Osteoblast (primary cell): ENCODE measurements around the gene MID2. TPM values are rescaled to one million over a fixed set of nuclear protein-coding genes. Genes with fewer than 3 reads are reported as not detected.

Experiments used
- DNase-seq: peaks from one replicate; pipeline ENCODE4 v3.0.0; 2011; ENCODE audit warnings: low spot score, mixed read lengths; ENCODE audit not compliant: insufficient read length; ENCODE audit errors: missing footprints
- H2AFZ ChIP-seq: 2 replicates; pipeline ENCODE4 v1.6.0; 2011; ENCODE audit warnings: mild to moderate bottlenecking, low read length
- H3K27ac ChIP-seq: 2 replicates; pipeline ENCODE4 v1.5.1; 2011; ENCODE audit warnings: mild to moderate bottlenecking, low read depth, low read length, moderate library complexity
- H3K27me3 ChIP-seq: 2 replicates; pipeline ENCODE4 v1.6.0; 2012; ENCODE audit warnings: mild to moderate bottlenecking, control low read depth, inconsistent platforms, low read length, moderate library complexity; ENCODE audit not compliant: insufficient read depth
- H3K36me3 ChIP-seq: 2 replicates; pipeline ENCODE4 v1.5.1; 2011; ENCODE audit warnings: mild to moderate bottlenecking, low read length, control low read depth, moderate library complexity; ENCODE audit not compliant: insufficient read depth
- H3K4me1 ChIP-seq: 2 replicates; pipeline ENCODE4 v1.5.1; 2011; ENCODE audit warnings: mild to moderate bottlenecking, low read length, control low read depth, moderate library complexity; ENCODE audit not compliant: insufficient read depth
- H3K4me2 ChIP-seq: 2 replicates; pipeline ENCODE4 v1.6.0; 2011; ENCODE audit warnings: mild to moderate bottlenecking, low read length; ENCODE audit not compliant: insufficient read depth
- H3K4me3 ChIP-seq: fragments of 200-600 bp; sonication (generic); 3 replicates; pipeline ENCODE4 v1.5.1; 2012; ENCODE audit warnings: mild to moderate bottlenecking, low read length, inconsistent platforms; ENCODE audit not compliant: insufficient read depth
- H3K79me2 ChIP-seq: 2 replicates; pipeline ENCODE4 v1.6.0; 2012; ENCODE audit warnings: mild to moderate bottlenecking, low read length, control low read depth, inconsistent platforms; ENCODE audit not compliant: insufficient read depth
- H3K9me3 ChIP-seq: 2 replicates; pipeline ENCODE4 v1.5.1; 2011; ENCODE audit warnings: low read depth, low read length, control low read depth
- H4K20me1 ChIP-seq: 2 replicates; pipeline ENCODE4 v1.6.0; 2012; ENCODE audit warnings: mild to moderate bottlenecking, low read length, control low read depth; ENCODE audit not compliant: insufficient read depth
- total RNA-seq: library from RNA; depleted of rRNA; stranded (reverse); fragments of >200 nt; gene quantifications from 2 replicates; pipeline ENCODE4 v1.2.3, GENCODE V29; 2012
- TF ChIP-seq, protein P1 (sequence below): IDR thresholded peaks from 2 replicates; pipeline ENCODE4 v1.5.1; 2011; ENCODE audit warnings: mild to moderate bottlenecking, low read depth, low read length, moderate library complexity; ENCODE audit errors: extremely low read depth

Gene MID2
- total RNA-seq, 1 donor = 19.9 TPM

DNA sequence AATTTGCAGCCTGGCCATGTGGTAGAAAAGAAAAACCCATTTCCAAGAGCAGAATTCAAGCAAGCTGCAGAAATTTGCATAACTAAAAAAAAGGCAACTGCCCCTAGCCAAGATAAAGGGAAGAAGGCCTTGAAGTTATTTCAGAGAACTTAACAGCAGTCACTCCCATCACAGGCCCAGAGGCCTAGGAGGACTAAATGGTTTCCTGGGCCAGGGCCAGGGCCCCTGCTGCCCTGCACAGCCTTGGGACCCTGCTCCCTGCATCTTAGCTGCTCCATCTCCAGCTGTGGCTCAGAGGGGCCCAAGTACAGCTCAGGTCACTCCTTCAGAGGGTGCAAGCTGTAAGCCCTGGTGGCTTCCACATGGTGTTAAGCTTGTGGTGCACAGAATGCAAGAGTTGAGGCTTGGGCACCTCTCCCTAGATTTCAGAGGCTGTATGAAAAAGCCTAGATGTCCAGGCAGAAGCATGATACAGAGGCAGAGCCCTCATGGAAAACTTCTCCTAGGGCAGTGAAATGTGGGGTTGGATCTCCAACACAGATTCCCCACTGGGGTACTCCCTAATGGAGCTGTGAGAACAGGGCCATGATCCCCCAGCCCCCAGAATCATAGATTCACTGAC is 6.7 kb upstream of the MID2 start:
- no peak for DNase-seq
- no peaks in the 10 kb centered on the region for H3K4me1 ChIP-seq
- no peaks in the 10 kb centered on the region for H3K79me2 ChIP-seq
- H3K27ac ChIP-seq = no peak overlapping the region
- TF ChIP-seq, protein P1, sequence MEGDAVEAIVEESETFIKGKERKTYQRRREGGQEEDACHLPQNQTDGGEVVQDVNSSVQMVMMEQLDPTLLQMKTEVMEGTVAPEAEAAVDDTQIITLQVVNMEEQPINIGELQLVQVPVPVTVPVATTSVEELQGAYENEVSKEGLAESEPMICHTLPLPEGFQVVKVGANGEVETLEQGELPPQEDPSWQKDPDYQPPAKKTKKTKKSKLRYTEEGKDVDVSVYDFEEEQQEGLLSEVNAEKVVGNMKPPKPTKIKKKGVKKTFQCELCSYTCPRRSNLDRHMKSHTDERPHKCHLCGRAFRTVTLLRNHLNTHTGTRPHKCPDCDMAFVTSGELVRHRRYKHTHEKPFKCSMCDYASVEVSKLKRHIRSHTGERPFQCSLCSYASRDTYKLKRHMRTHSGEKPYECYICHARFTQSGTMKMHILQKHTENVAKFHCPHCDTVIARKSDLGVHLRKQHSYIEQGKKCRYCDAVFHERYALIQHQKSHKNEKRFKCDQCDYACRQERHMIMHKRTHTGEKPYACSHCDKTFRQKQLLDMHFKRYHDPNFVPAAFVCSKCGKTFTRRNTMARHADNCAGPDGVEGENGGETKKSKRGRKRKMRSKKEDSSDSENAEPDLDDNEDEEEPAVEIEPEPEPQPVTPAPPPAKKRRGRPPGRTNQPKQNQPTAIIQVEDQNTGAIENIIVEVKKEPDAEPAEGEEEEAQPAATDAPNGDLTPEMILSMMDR = no peak
- H3K9me3 ChIP-seq = peaks cover 4% of the 10 kb centered on the region
- H4K20me1 ChIP-seq = no peaks in the 10 kb centered on the region
- H3K36me3 ChIP-seq = no peaks in the 10 kb centered on the region
- no peak overlapping the region for H3K4me2 ChIP-seq
- peaks cover 9% of the 10 kb centered on the region for H3K27me3 ChIP-seq
- no peak overlapping the region for H2AFZ ChIP-seq
- no peak overlapping the region for H3K4me3 ChIP-seq

DNA sequence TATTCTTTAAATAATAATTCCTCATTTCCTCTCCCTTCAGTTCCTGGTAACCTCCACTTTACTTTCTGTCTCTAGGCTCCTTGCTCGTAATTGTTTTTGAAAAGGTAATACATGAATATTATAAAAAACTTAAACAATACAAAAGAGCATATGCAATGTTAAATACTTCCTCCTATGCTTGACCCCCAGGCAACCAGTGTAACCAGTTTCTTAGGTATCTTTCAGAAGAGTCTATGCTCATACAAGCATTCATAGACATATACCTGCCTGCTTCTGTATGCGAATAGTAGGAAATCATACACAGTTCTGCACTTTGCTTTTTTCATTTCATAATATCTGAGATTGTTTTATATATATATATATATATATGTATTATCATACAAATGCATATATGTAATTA is 2.6 kb upstream of the MID2 start:
- H3K4me1 ChIP-seq = peaks cover 8% of the 10 kb centered on the region
- H3K27ac ChIP-seq = no peak overlapping the region
- TF ChIP-seq, protein P1 = no peak
- H3K36me3 ChIP-seq = no peaks in the 10 kb centered on the region
- DNase-seq = no peak
- H3K4me2 ChIP-seq = no peak overlapping the region
- no peaks in the 10 kb centered on the region for H4K20me1 ChIP-seq
- no peak overlapping the region for H3K4me3 ChIP-seq
- H3K9me3 ChIP-seq = peaks cover 4% of the 10 kb centered on the region
- H3K79me2 ChIP-seq = peaks cover 5% of the 10 kb centered on the region
- no peak overlapping the region for H2AFZ ChIP-seq
- peaks cover 16% of the 10 kb centered on the region for H3K27me3 ChIP-seq

- H2AFZ ChIP-seq = no peak overlapping the region
- DNase-seq = peak; percentile 84
- peaks cover 16% of the 10 kb centered on the region for H3K27me3 ChIP-seq
- no peaks in the 10 kb centered on the region for H4K20me1 ChIP-seq
- no peaks in the 10 kb centered on the region for H3K36me3 ChIP-seq
- H3K4me1 ChIP-seq = peaks cover 8% of the 10 kb centered on the region
- H3K4me3 ChIP-seq = no peak overlapping the region
- no peak overlapping the region for H3K27ac ChIP-seq
- TF ChIP-seq, protein P1 = no peak
- H3K79me2 ChIP-seq = peaks cover 5% of the 10 kb centered on the region
- peak overlapping the region; percentile 60 for H3K4me2 ChIP-seq
- H3K9me3 ChIP-seq = peaks cover 4% of the 10 kb centered on the region
Measured at GRCh38 chrX:107823456-107823855, 2.2 kb upstream of the MID2 start.

GRCh38 chrX:107826238-107827029 is 768 bp downstream of the MID2 start:
- DNase-seq = peak; percentile 84
- H3K27ac ChIP-seq = peak overlapping the region; percentile 63
- H2AFZ ChIP-seq = peak overlapping the region; percentile 50
- H3K4me2 ChIP-seq = peak overlapping the region; percentile 87
- H3K36me3 ChIP-seq = no peaks in the 10 kb centered on the region
- TF ChIP-seq, protein P1 = no peak
- H4K20me1 ChIP-seq = peaks cover 3% of the 10 kb centered on the region
- H3K4me1 ChIP-seq = peaks cover 8% of the 10 kb centered on the region
- H3K27me3 ChIP-seq = peaks cover 22% of the 10 kb centered on the region
- H3K9me3 ChIP-seq = no peaks in the 10 kb centered on the region
- peak overlapping the region; percentile 70 for H3K4me3 ChIP-seq
- H3K79me2 ChIP-seq = peaks cover 21% of the 10 kb centered on the region
